ENCODE measurements around the gene FKBP3. TPM values are rescaled to one million over a fixed set of nuclear protein-coding genes. Genes with fewer than 3 reads are reported as not detected.
A peak's percentile ranks its signal among the peaks of the same experiment; 100 is the strongest.

FKBP3 gene
- total and polyA plus RNA-seq, 2 donors (not counting 3 experiments of a cell fraction or from before 2014, with no cell fraction given): 23.2 to 92.9 TPM

DNA sequence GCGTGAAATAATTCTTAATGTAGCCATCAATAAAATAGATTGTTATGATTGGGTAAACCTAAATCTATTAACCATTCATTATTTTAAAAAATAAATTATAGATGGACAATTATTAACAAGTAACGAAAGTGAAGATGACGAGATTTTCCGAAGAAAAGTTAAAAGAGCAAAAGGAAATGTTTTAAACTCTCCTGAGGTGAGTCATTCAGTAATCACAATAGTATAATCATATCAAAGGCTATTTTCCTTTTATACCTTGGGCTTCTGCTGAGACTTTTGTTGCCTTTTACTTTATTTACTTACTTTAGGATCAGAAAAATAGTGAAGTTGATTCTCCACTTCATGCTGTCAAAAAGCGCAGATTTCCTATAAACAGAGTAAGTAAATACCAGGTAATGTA is 47.0 kb upstream of the FKBP3 start:
- Histone ChIP-seq H3K79me2 (ENCODE audit: control insufficient read depth, insufficient read depth, low read length) (no peaks in the 10 kb centered on the region), H3K4me2 (ENCODE audit: insufficient read depth, low read length) (peak overlapping the region; percentile 94), H3K36me3 (ENCODE audit: control insufficient read depth in 2 of 2, extremely low read depth in 1 of 2, insufficient read depth in 2 of 2, low read length in 2 of 2) (no peaks in the 10 kb centered on the region), H4K20me1 (replicated peaks; ENCODE audit: control insufficient read depth, extremely low read depth, insufficient read depth, low read length) (no peaks in the 10 kb centered on the region), H3K9ac (replicated peaks; ENCODE audit: extremely low read depth, insufficient read depth, low read length) (peak overlapping the region; percentile 71), H3K9me1 (replicated peaks; ENCODE audit: control insufficient read depth, extremely low read depth, insufficient read depth, low read length) (no peaks in the 10 kb centered on the region), H2AFZ (ENCODE audit: low read depth, low read length) (no peak overlapping the region), H3K9me3 (replicated peaks; ENCODE audit: control insufficient read depth, insufficient read depth, low read length) (no peaks in the 10 kb centered on the region), H3K27me3 (ENCODE audit: control insufficient read depth in 2 of 2, insufficient read depth in 2 of 2, low read length in 2 of 2) (no peaks in the 10 kb centered on the region), H3K4me1 (ENCODE audit: control insufficient read depth, extremely low read depth, insufficient read depth, low read length) (peaks cover 23% of the 10 kb centered on the region), H3K4me3 (replicated peaks in 1 of 3; ENCODE audit: insufficient read depth in 1 of 3, low read depth in 1 of 3, low read length in 3 of 3) (peak overlapping the region in 2 of 3 experiments; percentile 13 to 48), H3K27ac (ENCODE audit: insufficient read depth, low read depth, low read length) (peak overlapping the region; percentile 77)
- ChIA-PET CTCF (interaction anchor here (1.3 kb wide), 1 partner anchor 268 kb away, joined by 4 read pairs; no protein-coding TSS in a partner anchor), POLR2A (interaction anchor here (0.5 kb wide), 1 partner anchor 53 kb away, joined by 3 read pairs; no protein-coding TSS in a partner anchor)
- intact Hi-C loops (cut with micrococcal nuclease): loop anchor here (1.0 to 5.0 kb wide), 2 partner anchors 47 to 71 kb away; partner anchors contain the start of genes FKBP3 and MIS18BP1
- FAIRE-seq: peak; percentile 76
- BruUV-seq (replicated peaks): no TSS peak
- TF ChIP-seq JUN (IDR thresholded peaks at IDR 0.05; ENCODE audit: borderline replicate concordance, insufficient read depth, insufficient read length, low read depth) (peak; percentile 82), POLR2AphosphoS5 (IDR thresholded peaks at IDR 0.05; ENCODE audit: insufficient read depth, low read depth, low read length) (no peak), FOS (IDR thresholded peaks at IDR 0.05; ENCODE audit: borderline replicate concordance, insufficient read depth, low read length) (peak; percentile 68)
- DNase-seq (ENCODE audit: low read depth, low spot score): peak; percentile 49
- dilution Hi-C loops (cut with MboI; ENCODE audit: extremely low pct_ligation_motif_present, low sequenced_read_pairs): no loop called here

GRCh38 chr14:45177076-45177475 is 42.8 kb upstream of the FKBP3 start:
- H3K4me3 ChIP-seq (replicated peaks in 1 of 3; ENCODE audit: insufficient read depth in 1 of 3, low read depth in 1 of 3, low read length in 3 of 3): no peak overlapping the region
- BruUV-seq (replicated peaks): no TSS peak
- H3K79me2 ChIP-seq (ENCODE audit: control insufficient read depth, insufficient read depth, low read length): no peaks in the 10 kb centered on the region
- H3K27me3 ChIP-seq (ENCODE audit: control insufficient read depth in 2 of 2, insufficient read depth in 2 of 2, low read length in 2 of 2): no peaks in the 10 kb centered on the region
- intact Hi-C loops (cut with micrococcal nuclease) (no loop called here), dilution Hi-C loops (cut with MboI; ENCODE audit: extremely low pct_ligation_motif_present, low sequenced_read_pairs) (no loop called here)
- no peak overlapping the region for H3K4me2 ChIP-seq (ENCODE audit: insufficient read depth, low read length)
- FAIRE-seq: no peak
- no peak overlapping the region for H3K27ac ChIP-seq (ENCODE audit: insufficient read depth, low read depth, low read length)
- CTCF ChIA-PET: no interaction called here
- no peaks in the 10 kb centered on the region for H3K9me3 ChIP-seq (replicated peaks; ENCODE audit: control insufficient read depth, insufficient read depth, low read length)
- no peaks in the 10 kb centered on the region for H3K9me1 ChIP-seq (replicated peaks; ENCODE audit: control insufficient read depth, extremely low read depth, insufficient read depth, low read length)
- no peak for TF ChIP-seq MYC (IDR thresholded peaks at IDR 0.05; ENCODE audit: low read depth, low read length)
- no peak for TF ChIP-seq FOS (IDR thresholded peaks at IDR 0.05; ENCODE audit: borderline replicate concordance, insufficient read depth, low read length)
- no peak for TF ChIP-seq JUN (IDR thresholded peaks at IDR 0.05; ENCODE audit: borderline replicate concordance, insufficient read depth, insufficient read length, low read depth)
- no peak for TF ChIP-seq EZH2 (IDR thresholded peaks at IDR 0.05; ENCODE audit: borderline replicate concordance, low read depth, low read length, severe bottlenecking)
- TF ChIP-seq POLR2AphosphoS5 (IDR thresholded peaks at IDR 0.05; ENCODE audit: insufficient read depth, low read depth, low read length): no peak
- TF ChIP-seq MAX (IDR thresholded peaks at IDR 0.05; ENCODE audit: insufficient read depth, insufficient read length): no peak
- TF ChIP-seq POLR2A (IDR thresholded peaks at IDR 0.05; ENCODE audit: low read depth, low read length): no peak
- TF ChIP-seq, protein P1, sequence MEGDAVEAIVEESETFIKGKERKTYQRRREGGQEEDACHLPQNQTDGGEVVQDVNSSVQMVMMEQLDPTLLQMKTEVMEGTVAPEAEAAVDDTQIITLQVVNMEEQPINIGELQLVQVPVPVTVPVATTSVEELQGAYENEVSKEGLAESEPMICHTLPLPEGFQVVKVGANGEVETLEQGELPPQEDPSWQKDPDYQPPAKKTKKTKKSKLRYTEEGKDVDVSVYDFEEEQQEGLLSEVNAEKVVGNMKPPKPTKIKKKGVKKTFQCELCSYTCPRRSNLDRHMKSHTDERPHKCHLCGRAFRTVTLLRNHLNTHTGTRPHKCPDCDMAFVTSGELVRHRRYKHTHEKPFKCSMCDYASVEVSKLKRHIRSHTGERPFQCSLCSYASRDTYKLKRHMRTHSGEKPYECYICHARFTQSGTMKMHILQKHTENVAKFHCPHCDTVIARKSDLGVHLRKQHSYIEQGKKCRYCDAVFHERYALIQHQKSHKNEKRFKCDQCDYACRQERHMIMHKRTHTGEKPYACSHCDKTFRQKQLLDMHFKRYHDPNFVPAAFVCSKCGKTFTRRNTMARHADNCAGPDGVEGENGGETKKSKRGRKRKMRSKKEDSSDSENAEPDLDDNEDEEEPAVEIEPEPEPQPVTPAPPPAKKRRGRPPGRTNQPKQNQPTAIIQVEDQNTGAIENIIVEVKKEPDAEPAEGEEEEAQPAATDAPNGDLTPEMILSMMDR (IDR thresholded peaks at IDR 0.05; ENCODE audit: extremely low read depth in 1 of 2, insufficient read depth in 1 of 2, low read depth in 1 of 2, low read length in 2 of 2): no peak
- TF ChIP-seq GATA2 (IDR thresholded peaks at IDR 0.05; ENCODE audit: insufficient read depth, insufficient read length, low read depth, low read length): no peak
- peaks cover 19% of the 10 kb centered on the region for H3K4me1 ChIP-seq (ENCODE audit: control insufficient read depth, extremely low read depth, insufficient read depth, low read length)
- no peak overlapping the region for H2AFZ ChIP-seq (ENCODE audit: low read depth, low read length)
- POLR2A ChIA-PET: no interaction called here
- no peak for DNase-seq (ENCODE audit: low read depth, low spot score)
- no peaks in the 10 kb centered on the region for H3K36me3 ChIP-seq (ENCODE audit: control insufficient read depth in 2 of 2, extremely low read depth in 1 of 2, insufficient read depth in 2 of 2, low read length in 2 of 2)
- no peaks in the 10 kb centered on the region for H4K20me1 ChIP-seq (replicated peaks; ENCODE audit: control insufficient read depth, extremely low read depth, insufficient read depth, low read length)
- H3K9ac ChIP-seq (replicated peaks; ENCODE audit: extremely low read depth, insufficient read depth, low read length): no peak overlapping the region

All from endothelial cell of umbilical vein (primary cell).